Prostate gland (tissue), 2 donors: Measurements from ENCODE around the gene PDP2.

Source experiments
- CTCF ChIP-seq, 4 experiments: fragments of 200-600 bp in 2 of 4; fragments of 450-650 bp in 2 of 4; sonication (generic) in 2 of 4; IDR thresholded peaks; 1 replicate in 3 of 4; 2 replicates in 1 of 4; pipeline ENCODE4 v1.5.1; 2016 to 2019; ENCODE audit warnings: antibody characterized with exemption in 4 of 4, mild to moderate bottlenecking in 2 of 4, moderate library complexity in 2 of 4
- POLR2A ChIP-seq: fragments of 450-650 bp; IDR thresholded peaks from one replicate; pipeline ENCODE4 v1.6.1; 2016; ENCODE audit warnings: antibody characterized with exemption, mild to moderate bottlenecking

- TF ChIP-seq CTCF (IDR thresholded peaks at IDR 0.05) (no peak), POLR2A (no peak)
Measured at GRCh38 chr16:66911112-66911511, 30.8 kb downstream of the PDP2 start.
